ENCODE measurements around the gene WFDC9.
A peak's percentile ranks its signal among the peaks of the same experiment; 100 is the strongest.
"Not testable (repeated sequence)": the region's sequence is repeated elsewhere in the genome, so short reads cannot be mapped to it uniquely, and the experiment has no call there.

Gene WFDC9

DNA sequence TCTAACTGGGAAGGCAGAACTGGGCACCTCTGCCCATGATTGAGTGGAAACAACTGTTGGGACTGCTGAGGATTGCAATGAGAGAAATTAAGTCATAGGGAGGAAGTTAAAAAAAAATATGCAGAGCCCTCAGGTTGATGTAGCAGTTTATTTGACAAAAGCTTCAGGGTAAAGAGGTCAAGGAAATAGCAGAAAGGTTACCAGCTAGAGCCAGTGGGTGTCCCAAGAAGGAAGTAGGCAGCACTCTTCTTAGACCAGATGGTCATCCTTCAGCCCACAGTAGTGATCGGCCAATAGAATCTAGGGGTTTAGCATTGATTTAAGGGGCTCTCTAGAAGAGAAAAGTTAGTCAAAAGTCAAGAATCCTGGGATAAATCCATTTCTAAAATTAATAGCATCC lies 23.3 kb downstream of the WFDC9 start:
- TF ChIP-seq, protein P1, sequence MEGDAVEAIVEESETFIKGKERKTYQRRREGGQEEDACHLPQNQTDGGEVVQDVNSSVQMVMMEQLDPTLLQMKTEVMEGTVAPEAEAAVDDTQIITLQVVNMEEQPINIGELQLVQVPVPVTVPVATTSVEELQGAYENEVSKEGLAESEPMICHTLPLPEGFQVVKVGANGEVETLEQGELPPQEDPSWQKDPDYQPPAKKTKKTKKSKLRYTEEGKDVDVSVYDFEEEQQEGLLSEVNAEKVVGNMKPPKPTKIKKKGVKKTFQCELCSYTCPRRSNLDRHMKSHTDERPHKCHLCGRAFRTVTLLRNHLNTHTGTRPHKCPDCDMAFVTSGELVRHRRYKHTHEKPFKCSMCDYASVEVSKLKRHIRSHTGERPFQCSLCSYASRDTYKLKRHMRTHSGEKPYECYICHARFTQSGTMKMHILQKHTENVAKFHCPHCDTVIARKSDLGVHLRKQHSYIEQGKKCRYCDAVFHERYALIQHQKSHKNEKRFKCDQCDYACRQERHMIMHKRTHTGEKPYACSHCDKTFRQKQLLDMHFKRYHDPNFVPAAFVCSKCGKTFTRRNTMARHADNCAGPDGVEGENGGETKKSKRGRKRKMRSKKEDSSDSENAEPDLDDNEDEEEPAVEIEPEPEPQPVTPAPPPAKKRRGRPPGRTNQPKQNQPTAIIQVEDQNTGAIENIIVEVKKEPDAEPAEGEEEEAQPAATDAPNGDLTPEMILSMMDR (IDR thresholded peaks at IDR 0.05; ENCODE audit: low read depth, low read length), result no peak
- H3K4me3 ChIP-seq (ENCODE audit: low read depth, low read length), result no peak overlapping the region
- no peak for DNase-seq (ENCODE audit: low read depth, low spot score)
- in situ Hi-C loops (cut with HindIII; ENCODE audit: low sequenced_read_pairs), result no loop called here

DNA sequence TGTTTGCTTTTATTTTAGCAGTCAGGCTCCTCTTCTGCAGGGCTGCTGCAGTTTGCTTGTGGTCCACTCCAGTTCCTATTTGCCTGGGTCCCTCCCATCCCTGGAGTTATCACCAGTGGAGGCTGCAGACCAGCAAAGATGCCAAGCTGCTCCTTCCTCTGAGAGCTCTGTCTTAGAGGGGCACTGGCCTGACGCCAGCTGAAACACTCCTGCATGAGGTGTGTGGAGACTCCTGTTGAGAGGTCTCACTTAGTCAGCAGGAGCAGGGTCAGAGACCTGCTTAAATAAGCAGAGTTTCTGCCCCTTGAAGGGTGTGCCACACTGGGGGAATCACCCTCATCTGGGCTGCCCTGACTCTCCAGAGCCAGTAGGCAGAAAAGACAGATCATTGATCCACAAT lies 35.8 kb downstream of the WFDC9 start:
- no peak for DNase-seq (ENCODE audit: low read depth, low spot score)
- TF ChIP-seq, protein P1 (IDR thresholded peaks at IDR 0.05; ENCODE audit: low read depth, low read length), result no peak
- no peak overlapping the region for H3K4me3 ChIP-seq (ENCODE audit: low read depth, low read length)
- in situ Hi-C loops (cut with HindIII; ENCODE audit: low sequenced_read_pairs), result no loop called here

DNA sequence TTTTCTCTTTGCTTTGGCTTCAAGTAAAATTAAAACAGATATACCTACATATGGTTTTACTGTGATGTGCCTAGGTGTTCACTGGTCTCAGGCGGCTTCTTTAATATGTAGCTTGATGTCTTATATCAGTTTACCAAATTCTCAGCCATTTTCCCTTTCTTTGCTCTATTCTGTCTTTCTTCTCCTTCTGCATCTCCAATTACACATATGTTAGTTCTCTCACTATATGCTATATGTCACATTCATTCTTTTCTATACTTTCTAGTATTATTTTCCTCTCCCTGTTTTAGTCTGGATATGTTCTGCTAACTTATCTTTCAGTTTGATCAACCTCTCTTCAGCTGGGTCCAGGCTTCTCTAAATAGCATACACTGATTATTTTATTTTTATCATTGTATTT lies 37.6 kb downstream of the WFDC9 start:
- in situ Hi-C loops (cut with HindIII; ENCODE audit: low sequenced_read_pairs), result no loop called here
- no peak for DNase-seq (ENCODE audit: low read depth, low spot score)
- TF ChIP-seq, protein P1 (IDR thresholded peaks at IDR 0.05; ENCODE audit: low read depth, low read length), result no peak

DNA sequence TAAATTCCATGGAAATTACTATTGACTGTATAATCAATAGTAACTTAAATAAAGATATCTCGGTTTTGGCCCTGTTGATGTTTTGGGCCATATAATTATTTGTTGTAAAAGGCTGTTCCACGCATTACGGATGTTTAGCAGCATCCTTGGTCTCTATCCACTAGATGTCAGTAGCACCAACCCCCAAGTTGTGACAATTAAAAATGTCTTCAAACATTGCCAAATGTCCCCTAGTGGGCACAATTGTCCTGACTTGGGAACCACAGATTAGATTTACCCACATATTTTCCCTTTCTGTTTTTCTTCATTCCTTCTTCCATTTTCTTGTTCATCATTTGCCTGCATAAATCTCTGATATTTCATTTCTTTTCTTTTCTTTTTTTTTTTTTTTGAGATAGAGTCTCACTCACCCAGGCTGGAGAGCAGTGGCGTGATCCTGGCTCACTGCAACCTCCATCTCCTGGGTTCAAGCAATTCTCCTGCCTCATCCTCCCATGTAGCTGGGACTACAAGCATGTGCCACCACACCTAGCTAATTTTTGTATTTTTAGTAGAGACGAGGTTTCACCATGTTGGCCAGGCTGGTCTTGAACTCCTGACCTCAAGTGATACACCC lies 38.4 kb downstream of the WFDC9 start:
- no peak overlapping the region for H3K4me3 ChIP-seq (ENCODE audit: low read depth, low read length)
- in situ Hi-C loops (cut with HindIII; ENCODE audit: low sequenced_read_pairs), result no loop called here
- TF ChIP-seq, protein P1 (IDR thresholded peaks at IDR 0.05; ENCODE audit: low read depth, low read length), result peak; percentile 49
- DNase-seq (ENCODE audit: low read depth, low spot score), result peak; percentile 9

More for the DNA sequence above, 37.6 kb downstream of the WFDC9 start:
- no peak overlapping the region for H3K4me3 ChIP-seq (ENCODE audit: low read depth, low read length)

DNA sequence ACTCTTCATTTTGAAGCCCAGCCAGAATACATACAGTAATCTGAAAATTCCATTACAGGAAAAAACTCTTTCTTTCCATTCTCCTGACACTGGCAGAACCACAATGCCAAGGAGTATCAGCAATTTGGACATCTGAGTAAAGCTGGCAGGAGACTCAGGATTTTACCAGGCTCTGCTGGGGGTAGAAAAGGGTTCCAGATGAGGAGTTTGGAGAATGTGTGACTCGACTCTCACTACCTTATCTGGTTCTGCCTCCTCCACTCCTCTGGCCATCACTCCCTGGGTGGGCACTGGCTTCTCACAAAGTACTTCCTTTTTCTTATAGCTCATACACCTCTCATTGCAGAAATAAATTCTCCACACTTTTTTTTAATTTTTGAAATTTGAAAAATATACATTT lies 41.4 kb downstream of the WFDC9 start:
- no peak overlapping the region for H3K4me3 ChIP-seq (ENCODE audit: low read depth, low read length)
- in situ Hi-C loops (cut with HindIII; ENCODE audit: low sequenced_read_pairs), result no loop called here
- TF ChIP-seq, protein P1 (IDR thresholded peaks at IDR 0.05; ENCODE audit: low read depth, low read length), result no peak
- DNase-seq (ENCODE audit: low read depth, low spot score), result no peak

DNA sequence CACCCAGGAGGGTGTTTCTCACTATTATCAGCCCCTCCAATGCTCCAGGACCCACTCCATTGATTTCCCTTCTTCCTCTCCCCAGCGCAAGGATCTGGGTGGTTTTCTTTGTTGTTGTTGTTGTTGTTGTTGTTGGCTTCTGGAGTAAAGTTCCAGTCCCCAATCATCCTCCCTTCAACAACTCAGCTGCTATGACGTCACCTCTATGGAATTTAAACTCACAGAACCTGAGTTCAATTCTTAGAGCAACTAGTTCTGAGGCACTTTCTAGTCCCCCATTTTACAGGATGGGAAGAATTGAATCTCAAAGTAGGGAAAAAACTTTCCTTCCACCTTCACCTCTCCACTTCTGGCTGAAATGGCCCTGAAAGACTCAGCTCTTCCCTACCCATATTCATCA lies 42.3 kb downstream of the WFDC9 start:
- in situ Hi-C loops (cut with HindIII; ENCODE audit: low sequenced_read_pairs), result no loop called here
- DNase-seq (ENCODE audit: low read depth, low spot score), result no peak
- H3K4me3 ChIP-seq (ENCODE audit: low read depth, low read length), result no peak overlapping the region
- TF ChIP-seq, protein P1 (IDR thresholded peaks at IDR 0.05; ENCODE audit: low read depth, low read length), result no peak

DNA sequence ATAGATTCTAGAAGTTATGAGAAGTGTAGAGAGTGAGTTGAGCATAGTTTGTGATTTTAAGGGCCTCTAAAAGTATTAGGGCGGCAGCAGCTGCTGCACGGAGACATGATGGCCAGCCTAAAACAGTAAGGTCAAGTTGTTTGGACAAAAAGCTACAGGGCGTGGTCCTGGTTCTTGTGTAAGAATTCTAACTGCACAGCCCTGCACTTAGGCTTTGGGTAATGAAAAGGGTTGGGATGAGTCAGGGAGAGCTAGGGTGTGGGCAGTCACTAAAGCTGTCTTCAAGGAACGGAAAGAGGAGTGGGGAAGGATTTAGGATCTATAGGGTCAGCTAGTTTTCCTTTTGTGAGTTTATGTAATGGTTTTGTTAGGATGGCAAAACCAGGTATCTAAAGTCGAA lies 45.1 kb downstream of the WFDC9 start:
- H3K4me3 ChIP-seq (ENCODE audit: low read depth, low read length); in situ Hi-C loops (cut with HindIII; ENCODE audit: low sequenced_read_pairs); DNase-seq (ENCODE audit: low read depth, low spot score): not testable (repeated sequence)

DNA sequence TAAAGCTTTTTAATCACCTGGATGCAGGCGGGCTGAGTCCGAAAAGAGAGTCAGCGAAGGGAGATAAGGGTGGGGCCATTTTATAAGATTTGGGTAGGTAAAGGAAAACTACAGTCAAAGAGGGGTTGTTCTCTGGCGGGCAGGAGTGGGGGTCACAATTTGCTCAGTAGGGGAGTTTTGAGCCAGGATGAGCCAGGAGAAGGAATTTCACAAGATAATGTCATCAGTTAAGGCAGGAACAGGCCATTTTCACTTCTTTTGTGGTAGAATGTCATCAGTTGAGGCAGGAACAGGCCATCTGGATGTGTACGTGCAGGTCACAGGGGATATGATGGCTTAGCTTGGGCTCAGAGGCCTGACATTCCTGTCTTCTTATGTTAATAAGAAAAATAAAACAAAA lies 46.8 kb downstream of the WFDC9 start:
- H3K4me3 ChIP-seq (ENCODE audit: low read depth, low read length); DNase-seq (ENCODE audit: low read depth, low spot score); in situ Hi-C loops (cut with HindIII; ENCODE audit: low sequenced_read_pairs): not testable (repeated sequence)
